ENCODE measurements around the gene MTMR3.

The MTMR3 gene

GRCh38 chr22:29914165-29914564, 31.2 kb downstream of the MTMR3 start:
- in situ Hi-C loops (cut with HindIII; ENCODE audit: low sequenced_read_pairs) = no loop called here

- in situ Hi-C loops (cut with HindIII; ENCODE audit: low sequenced_read_pairs) = no loop called here
These were observed 32.1 kb downstream of the MTMR3 start for GRCh38 chr22:29914991-29915533.

- in situ Hi-C loops (cut with HindIII; ENCODE audit: low sequenced_read_pairs) = no loop called here
These were observed 33.1 kb downstream of the MTMR3 start for GRCh38 chr22:29916007-29916544.

GRCh38 chr22:29917052-29917902, 34.3 kb downstream of the MTMR3 start:
- in situ Hi-C loops (cut with HindIII; ENCODE audit: low sequenced_read_pairs) = no loop called here

- in situ Hi-C loops (cut with HindIII; ENCODE audit: low sequenced_read_pairs) = no loop called here
These were observed 42.4 kb downstream of the MTMR3 start for GRCh38 chr22:29925402-29925801.

- in situ Hi-C loops (cut with HindIII; ENCODE audit: low sequenced_read_pairs) = no loop called here
These were observed 43.1 kb downstream of the MTMR3 start for GRCh38 chr22:29926057-29926456.

GRCh38 chr22:29932136-29932535, 49.2 kb downstream of the MTMR3 start:
- in situ Hi-C loops (cut with HindIII; ENCODE audit: low sequenced_read_pairs) = no loop called here

- in situ Hi-C loops (cut with HindIII; ENCODE audit: low sequenced_read_pairs) = no loop called here
These were observed 50.6 kb downstream of the MTMR3 start for GRCh38 chr22:29933619-29934018.

- in situ Hi-C loops (cut with HindIII; ENCODE audit: low sequenced_read_pairs) = no loop called here
These were observed 51.6 kb downstream of the MTMR3 start for GRCh38 chr22:29934596-29934995.

GRCh38 chr22:29936186-29936585, 53.2 kb downstream of the MTMR3 start:
- in situ Hi-C loops (cut with HindIII; ENCODE audit: low sequenced_read_pairs) = no loop called here

GRCh38 chr22:29937940-29938693, 55.1 kb downstream of the MTMR3 start:
- in situ Hi-C loops (cut with HindIII; ENCODE audit: low sequenced_read_pairs) = no loop called here

GRCh38 chr22:29940526-29940925, 57.6 kb downstream of the MTMR3 start:
- in situ Hi-C loops (cut with HindIII; ENCODE audit: low sequenced_read_pairs) = no loop called here

GRCh38 chr22:29944339-29944738, 61.4 kb downstream of the MTMR3 start:
- in situ Hi-C loops (cut with HindIII; ENCODE audit: low sequenced_read_pairs) = no loop called here

GRCh38 chr22:29945435-29945834, 62.5 kb downstream of the MTMR3 start:
- in situ Hi-C loops (cut with HindIII; ENCODE audit: low sequenced_read_pairs) = no loop called here

- in situ Hi-C loops (cut with HindIII; ENCODE audit: low sequenced_read_pairs) = no loop called here
These were observed 63.2 kb downstream of the MTMR3 start for GRCh38 chr22:29946220-29946619.

GRCh38 chr22:29947410-29948384, 64.7 kb downstream of the MTMR3 start:
- in situ Hi-C loops (cut with HindIII; ENCODE audit: low sequenced_read_pairs) = no loop called here

- in situ Hi-C loops (cut with HindIII; ENCODE audit: low sequenced_read_pairs) = no loop called here
These were observed 65.4 kb downstream of the MTMR3 start for GRCh38 chr22:29948385-29948769.

GRCh38 chr22:29949872-29950271, 66.9 kb downstream of the MTMR3 start:
- in situ Hi-C loops (cut with HindIII; ENCODE audit: low sequenced_read_pairs) = no loop called here

- in situ Hi-C loops (cut with HindIII; ENCODE audit: low sequenced_read_pairs) = no loop called here
These were observed 68.9 kb downstream of the MTMR3 start for GRCh38 chr22:29951791-29952413.
